ENCODE data around the gene CLP1.
"Not testable (repeated sequence)": the region's sequence is repeated elsewhere in the genome, so short reads cannot be mapped to it uniquely, and the experiment has no call there.

CLP1 gene

DNA sequence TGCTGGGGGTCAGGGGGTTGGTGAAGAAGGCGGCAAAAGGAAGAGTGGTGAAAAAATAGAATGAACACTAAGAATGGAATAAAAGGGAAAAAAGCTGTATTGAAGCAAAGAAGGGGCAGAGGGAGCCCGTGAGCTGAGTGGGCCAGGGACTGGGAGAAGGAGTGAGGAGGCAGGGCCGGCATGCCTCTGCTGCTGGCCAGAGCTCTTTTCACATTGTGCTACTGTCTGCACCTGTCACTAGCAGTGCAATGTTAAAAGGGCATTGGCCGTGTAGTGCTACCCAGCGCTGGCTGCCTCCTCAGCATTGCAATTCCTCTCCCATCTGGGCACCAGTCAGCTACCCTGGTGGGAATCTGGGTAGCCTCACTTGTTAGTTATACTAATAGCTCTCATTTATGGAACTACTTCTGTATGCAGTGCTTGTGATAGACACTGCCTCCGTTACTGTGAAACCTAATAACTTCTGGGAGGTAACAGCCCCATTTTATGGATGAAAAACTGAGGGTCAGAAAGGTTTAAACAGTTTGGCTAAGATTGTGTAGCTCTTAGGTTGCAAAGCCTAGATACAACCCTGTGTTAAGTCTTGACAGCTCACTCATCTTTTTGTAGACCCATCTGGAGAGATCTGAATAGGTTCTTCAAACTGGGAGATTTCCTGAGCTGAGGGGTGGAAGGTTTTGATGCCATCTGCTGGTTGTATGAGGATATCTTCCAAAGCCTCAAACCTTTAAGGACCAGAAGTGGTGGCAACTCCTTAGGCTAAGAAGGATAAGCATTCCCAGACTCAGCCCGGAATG, 16.4 kb upstream of the CLP1 start:
- peak; percentile 59 for DNase-seq (ENCODE audit: low read depth)

DNA sequence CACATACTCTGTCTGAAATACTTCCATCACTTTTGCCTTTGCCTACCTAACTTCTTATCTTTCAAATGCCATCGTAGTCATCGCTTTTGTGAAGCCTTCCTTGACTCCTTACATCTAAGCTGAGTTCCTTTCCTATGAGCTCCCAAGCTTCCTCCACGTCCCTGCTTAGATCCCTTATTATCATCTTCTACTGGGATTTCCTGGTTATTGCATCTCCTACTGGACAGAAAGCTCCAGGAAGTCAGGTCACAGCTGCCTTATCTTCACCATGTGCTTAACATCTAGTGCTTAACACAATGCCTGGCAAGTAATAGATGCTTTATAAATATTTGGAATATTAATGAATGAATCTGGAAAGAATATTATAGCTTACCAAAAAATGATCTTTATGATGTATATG, 13.8 kb upstream of the CLP1 start:
- no peak for DNase-seq (ENCODE audit: low read depth)

DNA sequence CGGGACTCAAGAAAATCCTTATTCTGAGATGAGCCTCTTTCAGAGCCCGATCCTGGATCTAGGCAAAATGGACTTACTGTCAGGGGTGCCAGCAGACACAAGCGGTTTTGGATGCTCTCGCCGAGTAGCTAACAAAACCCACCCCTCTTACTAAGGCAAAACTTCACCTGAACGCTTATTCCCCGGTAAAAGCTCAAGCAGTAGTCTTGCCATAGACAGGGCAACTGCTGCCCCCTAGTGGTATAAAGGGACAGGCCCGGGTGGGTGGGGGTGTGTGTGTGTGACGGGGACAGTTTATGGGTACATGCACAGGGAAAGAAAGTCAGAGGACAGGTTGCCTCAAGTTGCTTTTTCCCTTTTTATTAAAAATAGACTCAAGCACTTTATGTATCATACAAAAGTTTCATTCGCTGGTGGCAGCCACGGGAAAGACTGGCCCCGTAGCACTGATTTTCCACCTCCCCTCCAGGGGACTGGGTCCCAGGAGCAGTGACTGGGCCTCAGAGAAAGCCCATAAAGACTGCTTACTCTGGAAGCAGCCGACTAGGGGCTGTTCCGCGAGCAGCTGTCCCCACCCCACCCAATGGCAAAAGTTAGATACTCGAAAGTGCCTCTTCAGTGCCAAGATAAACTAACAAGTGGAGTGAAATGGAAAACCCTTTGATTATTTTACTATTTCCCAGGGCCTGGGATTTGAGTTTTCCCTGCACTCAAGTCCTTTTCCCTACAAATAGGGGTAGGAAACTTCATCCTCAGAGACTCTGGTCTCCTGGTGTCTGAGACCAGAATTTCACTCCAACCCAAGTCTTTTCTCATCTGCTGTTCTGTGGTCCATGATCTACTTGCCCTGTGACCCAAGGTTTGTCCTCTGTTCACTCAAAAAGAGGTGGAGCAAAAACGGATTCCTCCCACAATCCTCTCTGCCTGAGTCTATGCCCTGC, 12.5 kb upstream of the CLP1 start:
- DNase-seq (ENCODE audit: low read depth), result peak; percentile 59

DNA sequence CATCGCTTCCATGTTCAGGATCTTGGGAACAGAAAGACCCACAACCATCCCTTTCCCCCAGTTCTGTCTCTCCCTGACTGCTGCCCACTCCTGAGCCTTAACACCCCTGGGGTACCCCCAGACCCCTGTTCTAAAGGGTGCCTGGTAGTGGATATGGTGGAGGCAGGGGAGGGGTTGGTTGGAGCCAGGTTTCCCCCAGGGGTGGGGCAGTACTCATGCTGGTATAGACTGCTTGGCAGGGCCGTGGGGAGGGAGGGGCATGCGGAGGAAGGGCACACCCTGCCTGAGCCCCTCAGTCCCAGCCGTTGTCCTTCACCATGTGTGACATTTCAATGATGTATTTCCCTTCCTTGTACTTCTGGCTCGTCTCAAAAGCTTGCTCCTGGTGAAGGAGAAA, 11.9 kb upstream of the CLP1 start:
- DNase-seq (ENCODE audit: low read depth), result no peak

GRCh38 chr11:57646194-57646798, 11.3 kb upstream of the CLP1 start:
- DNase-seq (ENCODE audit: low read depth), result no peak

GRCh38 chr11:57646799-57647303, 10.7 kb upstream of the CLP1 start:
- DNase-seq (ENCODE audit: low read depth), result no peak

DNA sequence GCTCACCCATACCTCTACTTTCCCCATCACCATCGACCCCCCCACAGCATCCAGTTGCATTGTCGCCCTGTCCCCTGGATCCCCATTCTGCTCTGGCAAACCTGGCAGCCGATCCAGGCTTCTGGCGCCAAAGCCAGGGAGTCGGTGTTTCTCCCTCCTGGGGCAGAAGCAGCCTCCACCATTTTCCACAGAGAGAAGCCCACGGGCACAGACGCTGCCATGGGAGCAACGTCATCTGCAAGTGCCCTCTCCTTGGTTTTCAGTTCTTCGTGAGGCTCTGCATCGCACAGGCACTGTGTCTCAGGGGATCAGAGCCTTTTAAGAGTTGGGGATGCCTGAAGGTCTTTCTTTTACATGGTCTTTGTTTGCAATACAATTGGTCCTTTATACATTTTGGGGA, 10.2 kb upstream of the CLP1 start:
- DNase-seq (ENCODE audit: low read depth), result no peak

GRCh38 chr11:57647960-57648800, 9.4 kb upstream of the CLP1 start:
- DNase-seq (ENCODE audit: low read depth), result no peak

- no peak for DNase-seq (ENCODE audit: low read depth)
Measured at GRCh38 chr11:57648801-57649735, 8.5 kb upstream of the CLP1 start.

GRCh38 chr11:57649826-57650738, 7.5 kb upstream of the CLP1 start, which contains the start of gene YPEL4:
YPEL4 (minus strand) TSS chr11:57649912; CDS start chr11:57647107, 2,805 bp downstream.
- peak; percentile 73 for DNase-seq (ENCODE audit: low read depth)

DNA sequence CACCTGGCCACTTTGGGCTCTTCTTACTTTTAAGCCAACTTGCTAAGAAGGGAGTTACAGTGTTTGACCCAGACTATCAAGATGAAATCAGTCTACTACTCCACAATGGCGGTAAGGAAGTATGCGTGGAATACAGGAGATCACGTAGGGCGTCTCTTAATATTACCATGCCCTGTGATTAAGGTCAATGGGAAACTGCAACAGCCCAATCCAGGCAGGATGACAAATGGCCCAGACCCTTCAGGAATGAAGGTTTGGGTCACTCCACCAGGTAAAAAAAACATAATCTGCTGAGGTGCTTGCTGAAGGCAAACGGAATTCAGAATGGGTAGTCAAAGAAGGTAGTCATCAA, 6.8 kb upstream of the CLP1 start:
- no peak for DNase-seq (ENCODE audit: low read depth)

- no peak for DNase-seq (ENCODE audit: low read depth)
Measured at GRCh38 chr11:57651408-57651807, 6.2 kb upstream of the CLP1 start.

DNA sequence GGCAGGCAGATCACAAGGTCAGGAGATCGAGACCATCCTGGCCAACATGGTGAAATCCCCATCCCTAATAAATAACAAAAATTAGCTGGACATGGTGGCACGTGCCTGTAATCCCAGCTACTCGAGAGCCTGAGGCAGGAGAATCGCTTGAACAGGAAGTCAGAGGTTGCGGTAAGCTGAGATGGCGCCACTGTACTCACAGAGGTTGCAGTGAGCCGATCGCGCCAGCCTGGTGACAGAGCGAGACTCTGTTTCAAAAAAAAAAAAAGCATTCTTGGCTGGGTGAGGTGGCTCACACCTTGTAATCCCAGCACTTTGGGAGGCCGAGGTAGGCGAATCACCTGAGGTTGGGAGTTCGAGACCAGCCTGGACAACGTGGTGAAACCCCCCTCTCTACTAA, 5.3 kb upstream of the CLP1 start:
- DNase-seq (ENCODE audit: low read depth), result not testable (repeated sequence)

GRCh38 chr11:57652662-57653061, 4.9 kb upstream of the CLP1 start:
- DNase-seq (ENCODE audit: low read depth), result no peak

- DNase-seq (ENCODE audit: low read depth), result no peak
Measured at GRCh38 chr11:57653163-57653562, 4.4 kb upstream of the CLP1 start.

- no peak for DNase-seq (ENCODE audit: low read depth)
Measured at GRCh38 chr11:57656885-57657193, 723 bp upstream of the CLP1 start.

GRCh38 chr11:57658023-57658361, 430 bp downstream of the CLP1 start:
- DNase-seq (ENCODE audit: low read depth), result no peak

DNA sequence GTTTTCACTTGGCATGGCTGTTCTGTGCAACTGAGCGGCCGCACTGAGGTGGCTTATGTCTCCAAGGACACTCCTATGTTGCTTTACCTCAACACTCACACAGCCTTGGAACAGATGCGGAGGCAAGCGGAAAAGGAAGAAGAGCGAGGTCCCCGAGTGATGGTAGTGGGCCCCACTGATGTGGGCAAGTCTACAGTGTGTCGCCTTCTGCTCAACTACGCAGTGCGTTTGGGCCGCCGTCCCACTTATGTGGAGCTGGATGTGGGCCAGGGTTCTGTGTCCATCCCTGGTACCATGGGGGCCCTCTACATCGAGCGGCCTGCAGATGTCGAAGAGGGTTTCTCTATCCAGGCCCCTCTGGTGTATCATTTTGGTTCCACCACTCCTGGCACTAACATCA, 2.1 kb downstream of the CLP1 start:
- no peak for DNase-seq (ENCODE audit: low read depth)

DNA sequence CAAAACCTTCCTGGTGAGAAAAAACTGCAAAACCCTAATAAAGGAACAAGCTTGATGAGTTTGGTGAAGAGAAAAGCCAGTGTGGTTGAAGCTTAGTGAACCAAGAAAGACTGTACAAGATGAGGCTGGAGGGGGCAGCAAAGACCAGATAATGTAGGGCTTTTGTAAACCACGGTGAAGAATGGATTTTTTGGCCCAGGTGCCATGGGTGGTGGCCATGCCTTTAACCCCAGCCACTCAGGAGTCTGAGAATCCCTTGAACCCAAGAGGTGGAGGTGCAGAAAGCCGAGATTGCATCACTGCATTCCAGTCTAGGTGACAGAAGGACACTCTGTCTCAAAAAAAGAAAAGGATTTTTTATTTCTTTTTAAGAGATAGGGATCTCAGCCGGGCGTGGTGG, 5.3 kb downstream of the CLP1 start:
- DNase-seq (ENCODE audit: low read depth), result no peak

GRCh38 chr11:57663975-57664374, 6.4 kb downstream of the CLP1 start:
- no peak for DNase-seq (ENCODE audit: low read depth)
